A549 (cell line): ENCODE data around the gene TCEAL9. TPM values are rescaled to one million over a fixed set of nuclear protein-coding genes. Genes with fewer than 3 reads are reported as not detected.

Experiments
- ATAC-seq, 2 experiments: fragments of 200-7000 bp in 1 of 2; fragments of >200 bp in 1 of 2; cut with Nextera tagmentation in 1 of 2; cut with Tn5 transposase in 1 of 2; 3 replicates each; pipeline versions ENCODE4 v1.8.0 to v1.9.1; 2018 to 2020; ENCODE audit warnings: mild to moderate bottlenecking in 1 of 2, moderate library complexity in 1 of 2
- CTCF ChIA-PET: fragments of 300-600 bp; sonication (Branson Sonifier 250); formaldehyde crosslinking; extraction: SDS; loops from one replicate; lab custom pipeline; 2021; ENCODE audit warnings: antibody characterized with exemption, inconsistent platforms; lab: Yijun Ruan, JAX
- POLR2A ChIA-PET: fragments of 350-600 bp; formaldehyde crosslinking; extraction: SDS; loops from one replicate; lab custom pipeline; 2021; ENCODE audit warnings: antibody characterized with exemption, inconsistent platforms; lab: Yijun Ruan, JAX
- DNase-seq, 2 experiments: peaks; one replicate each; pipeline versions ENCODE4 v3.0.0 to v3.0.0-alpha.2; 2011 to 2016; ENCODE audit warnings: low read depth in 1 of 2, low spot score in 1 of 2
- FAIRE-seq: peaks from 2 replicates; lab custom pipeline; 2011; peaks lifted over from hg19 to GRCh38; lab: Jason Lieb, UNC
- H3K27ac ChIP-seq, 2 experiments: fragments of >200 bp; sonication (Bioruptor Twin); formaldehyde crosslinking; 3 replicates each; pipeline ENCODE4 v1.5.1; 2016 to 2017
- H3K4me1 ChIP-seq: fragments of >200 bp; sonication (Bioruptor Twin); formaldehyde crosslinking; 3 replicates; pipeline ENCODE4 v1.6.1; 2016
- H3K4me2 ChIP-seq: fragments of >200 bp; sonication (Bioruptor Twin); formaldehyde crosslinking; 3 replicates; pipeline ENCODE4 v1.6.1; 2016
- H3K4me3 ChIP-seq: fragments of >200 bp; sonication (Bioruptor Twin); formaldehyde crosslinking; 3 replicates; pipeline ENCODE4 v1.5.1; 2016
- H3K9me3 ChIP-seq: fragments of >200 bp; sonication (Bioruptor Twin); formaldehyde crosslinking; 3 replicates; pipeline ENCODE4 v1.6.1; 2016
- BHLHE40 ChIP-seq: IDR thresholded peaks from 2 replicates; pipeline ENCODE4 v1.6.1; 2012; ENCODE audit warnings: low read depth, low read length, inconsistent platforms
- CHD2 ChIP-seq: fragments of 150-350 bp; IDR thresholded peaks from 2 replicates; pipeline ENCODE4 v1.6.1; 2014; ENCODE audit warnings: low read length; ENCODE audit not compliant: partially characterized antibody
- CHD4 ChIP-seq: fragments of 200-600 bp; sonication (generic); IDR thresholded peaks from 2 replicates; pipeline ENCODE4 v1.6.1; 2016; ENCODE audit warnings: antibody characterized with exemption, mild to moderate bottlenecking, borderline replicate concordance
- EHMT2 ChIP-seq: fragments of 200-600 bp; sonication (generic); IDR thresholded peaks from 2 replicates; pipeline ENCODE4 v1.6.1; 2016; ENCODE audit warnings: antibody characterized with exemption, low read depth, mild to moderate bottlenecking, moderate library complexity
- ELK1 ChIP-seq: fragments of 150-350 bp; IDR thresholded peaks from 2 replicates; pipeline ENCODE4 v1.6.1; 2014; ENCODE audit warnings: low read depth, mild to moderate bottlenecking, low read length
- EP300 ChIP-seq, 2 experiments: fragments of >200 bp; sonication (Bioruptor Twin); formaldehyde crosslinking; IDR thresholded peaks; 2 replicates in 1 of 2; 3 replicates in 1 of 2; pipeline ENCODE4 v1.6.1; 2016 to 2017
- FOSB ChIP-seq: fragments of 250-450 bp; sonication (Bioruptor Pico); IDR thresholded peaks from 2 replicates; pipeline ENCODE4 v1.5.0; 2020; ENCODE audit warnings: mild to moderate bottlenecking, moderate library complexity
- HOXA7 ChIP-seq: fragments of 250-450 bp; sonication (Bioruptor Pico); IDR thresholded peaks from 2 replicates; pipeline ENCODE4 v1.5.0; 2020; ENCODE audit warnings: mild to moderate bottlenecking, moderate library complexity
- JUN ChIP-seq, 2 experiments: fragments of >200 bp; sonication (Bioruptor Twin); formaldehyde crosslinking; IDR thresholded peaks; 2 replicates in 1 of 2; 3 replicates in 1 of 2; pipeline ENCODE4 v1.6.1; 2016 to 2017
- KDM1A ChIP-seq: fragments of 200-600 bp; sonication (generic); IDR thresholded peaks from 2 replicates; pipeline ENCODE4 v1.6.1; 2016; ENCODE audit warnings: low read depth, mild to moderate bottlenecking
- KDM5A ChIP-seq: fragments of 200-600 bp; sonication (generic); IDR thresholded peaks from 2 replicates; pipeline ENCODE4 v1.6.1; 2016; ENCODE audit warnings: antibody characterized with exemption, mild to moderate bottlenecking
- NFE2L2 ChIP-seq: fragments of 150-350 bp; conservative IDR thresholded peaks from 2 replicates; pipeline ENCODE4 v1.6.1; 2014; ENCODE audit warnings: low read length
- NPAS2 ChIP-seq: fragments of 250-450 bp; sonication (Bioruptor Pico); IDR thresholded peaks from 2 replicates; pipeline ENCODE4 v1.8.0; 2022; ENCODE audit warnings: mild to moderate bottlenecking, moderate library complexity, borderline replicate concordance
- PBX3 ChIP-seq: IDR thresholded peaks from 2 replicates; pipeline ENCODE4 v1.6.1; 2012
- POLR2A ChIP-seq: IDR thresholded peaks from 2 replicates; pipeline ENCODE4 v1.6.1; 2012; ENCODE audit warnings: mild to moderate bottlenecking, low read length
- POLR2AphosphoS2 ChIP-seq: conservative IDR thresholded peaks from 2 replicates; pipeline ENCODE4 v1.6.1; 2012; ENCODE audit warnings: low read length, improper control_type of control experiment, inconsistent platforms
- RARB ChIP-seq: fragments of 250-450 bp; sonication (Bioruptor Pico); IDR thresholded peaks from 2 replicates; pipeline ENCODE4 v1.8.0; 2021; ENCODE audit warnings: mild to moderate bottlenecking, moderate library complexity
- RCOR1 ChIP-seq: fragments of 150-350 bp; IDR thresholded peaks from 2 replicates; pipeline ENCODE4 v1.6.1; 2014; ENCODE audit warnings: antibody characterized with exemption, low read length, low read depth
- REST ChIP-seq: fragments of 200-600 bp; sonication (generic); IDR thresholded peaks from 2 replicates; pipeline ENCODE4 v1.6.1; 2016; ENCODE audit warnings: antibody characterized with exemption, mild to moderate bottlenecking, moderate library complexity
- RNF2 ChIP-seq: fragments of 200-600 bp; sonication (generic); IDR thresholded peaks from 2 replicates; pipeline ENCODE4 v1.6.1; 2016; ENCODE audit warnings: low read depth, mild to moderate bottlenecking, antibody characterized with exemption, moderate library complexity, borderline replicate concordance
- TFCP2L1 ChIP-seq: fragments of 250-450 bp; sonication (Bioruptor Pico); IDR thresholded peaks from 2 replicates; pipeline ENCODE4 v1.5.0; 2021; ENCODE audit warnings: mild to moderate bottlenecking
- TP53 ChIP-seq: fragments of 250-450 bp; sonication (Bioruptor Pico); IDR thresholded peaks from 2 replicates; pipeline ENCODE4 v1.5.0; 2021; ENCODE audit warnings: mild to moderate bottlenecking, moderate library complexity
- ZC3H11A ChIP-seq: fragments of 450-650 bp; IDR thresholded peaks from 2 replicates; pipeline ENCODE4 v1.6.1; 2014; ENCODE audit warnings: antibody characterized with exemption, mild to moderate bottlenecking
- ZFP36 ChIP-seq: fragments of 450-650 bp; IDR thresholded peaks from 2 replicates; pipeline ENCODE4 v1.6.1; 2014; ENCODE audit warnings: borderline replicate concordance; ENCODE audit not compliant: partially characterized antibody
- WGBS: methylation state at CpG from one replicate; pipeline ENCODE4 v1.1.6; 2017; ENCODE audit errors: missing lambda C conversion rate; 5-methylcytosine and 5-hydroxymethylcytosine counted together
- polyA plus RNA-seq, 4 experiments: library from polyadenylated mRNA; depleted of rRNA in 3 of 4; stranded (reverse); fragments of >200 nt; fragmentation: RNase III in 1 of 4; extraction: RNeasy Plus Mini Kit Qiagen cat#74134 plus additional on column Dnase treatment in 1 of 4; gene quantifications; 2 replicates in 3 of 4; 3 replicates in 1 of 4; pipeline ENCODE4 v1.2.3, GENCODE V29; 2011 to 2017
- TF ChIP-seq, protein P1 (sequence below): fragments of >200 bp; sonication (Bioruptor Twin); formaldehyde crosslinking; IDR thresholded peaks from 2 replicates; pipeline ENCODE4 v1.6.1; 2016
- TF ChIP-seq, protein P2 (sequence below): fragments of 250-450 bp; sonication (Bioruptor Pico); IDR thresholded peaks from 2 replicates; pipeline ENCODE4 v1.5.0; 2021; ENCODE audit warnings: mild to moderate bottlenecking, moderate library complexity, borderline replicate concordance
- TF ChIP-seq, protein P3 (sequence below): fragments of >200 bp; sonication (Bioruptor Twin); formaldehyde crosslinking; IDR thresholded peaks from 3 replicates; pipeline ENCODE4 v1.6.1; 2016

TCEAL9 gene
- polyA plus RNA-seq, 2 of the 4 experiments (the other 2 are of a cell fraction), result 83.7 to 153 TPM

DNA sequence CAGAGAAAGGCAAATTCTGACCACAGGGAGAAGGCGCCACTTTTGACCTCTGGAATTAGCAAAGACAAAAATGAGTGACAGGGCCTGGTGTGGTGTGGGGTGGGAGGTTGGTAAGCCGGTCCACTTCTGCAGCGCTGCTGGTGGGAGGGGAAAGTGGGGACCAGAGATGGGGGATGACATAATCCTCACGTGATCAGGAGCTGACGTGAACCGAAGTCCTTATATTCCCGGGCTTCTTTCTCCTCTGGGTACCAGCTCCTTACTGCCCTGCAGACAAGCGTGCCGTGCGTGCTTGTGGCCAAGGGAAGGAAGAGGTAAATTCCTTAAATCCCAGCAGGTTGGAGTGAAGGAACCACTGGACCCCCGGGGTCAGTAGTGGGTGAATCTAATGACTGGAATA is 26.3 kb upstream of the TCEAL9 start, which contains the start of gene TCEAL7:
TSS of gene TCEAL7 (plus strand) at position 249 of the 400 bp plus-strand sequence. CDS start 1,165 bp downstream, outside the sequence.
- FAIRE-seq (no peak), ATAC-seq (no peak), DNase-seq (no peak)
- H3K9me3 ChIP-seq, result no peaks in the 10 kb centered on the region
- ChIA-PET POLR2A (no interaction called here), CTCF (interaction anchor here (1.9 kb wide), 1 partner anchor 9 kb away, joined by 7 read pairs; no protein-coding TSS in a partner anchor)
- no peak within 1 kb of the TSS for H3K27ac ChIP-seq
- H3K4me1 ChIP-seq, result no peaks in the 10 kb centered on the region
- WGBS, result 80% methylated on average over 11 of the region's 11 CpGs
- H3K4me2 ChIP-seq, result no peak within 1 kb of the TSS
- TF ChIP-seq, protein P1, sequence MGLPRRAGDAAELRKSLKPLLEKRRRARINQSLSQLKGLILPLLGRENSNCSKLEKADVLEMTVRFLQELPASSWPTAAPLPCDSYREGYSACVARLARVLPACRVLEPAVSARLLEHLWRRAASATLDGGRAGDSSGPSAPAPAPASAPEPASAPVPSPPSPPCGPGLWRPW, result no peak
- TF ChIP-seq FOSB (CRISPR knock-in tag) (no peak), KDM1A (no peak), RCOR1 (no peak), RARB (no peak), REST (no peak), EHMT2 (no peak), NPAS2 (CRISPR knock-in tag) (no peak), TP53 (CRISPR knock-in tag) (no peak), CHD4 (no peak), KDM5A (no peak), ZC3H11A (no peak), CHD2 (no peak), ELK1 (no peak), POLR2A (no peak)
- TF ChIP-seq, protein P2, sequence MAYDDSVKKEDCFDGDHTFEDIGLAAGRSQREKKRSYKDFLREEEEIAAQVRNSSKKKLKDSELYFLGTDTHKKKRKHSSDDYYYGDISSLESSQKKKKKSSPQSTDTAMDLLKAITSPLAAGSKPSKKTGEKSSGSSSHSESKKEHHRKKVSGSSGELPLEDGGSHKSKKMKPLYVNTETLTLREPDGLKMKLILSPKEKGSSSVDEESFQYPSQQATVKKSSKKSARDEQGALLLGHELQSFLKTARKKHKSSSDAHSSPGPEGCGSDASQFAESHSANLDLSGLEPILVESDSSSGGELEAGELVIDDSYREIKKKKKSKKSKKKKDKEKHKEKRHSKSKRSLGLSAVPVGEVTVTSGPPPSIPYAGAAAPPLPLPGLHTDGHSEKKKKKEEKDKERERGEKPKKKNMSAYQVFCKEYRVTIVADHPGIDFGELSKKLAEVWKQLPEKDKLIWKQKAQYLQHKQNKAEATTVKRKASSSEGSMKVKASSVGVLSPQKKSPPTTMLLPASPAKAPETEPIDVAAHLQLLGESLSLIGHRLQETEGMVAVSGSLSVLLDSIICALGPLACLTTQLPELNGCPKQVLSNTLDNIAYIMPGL, result no peak
- TF ChIP-seq, protein P3, sequence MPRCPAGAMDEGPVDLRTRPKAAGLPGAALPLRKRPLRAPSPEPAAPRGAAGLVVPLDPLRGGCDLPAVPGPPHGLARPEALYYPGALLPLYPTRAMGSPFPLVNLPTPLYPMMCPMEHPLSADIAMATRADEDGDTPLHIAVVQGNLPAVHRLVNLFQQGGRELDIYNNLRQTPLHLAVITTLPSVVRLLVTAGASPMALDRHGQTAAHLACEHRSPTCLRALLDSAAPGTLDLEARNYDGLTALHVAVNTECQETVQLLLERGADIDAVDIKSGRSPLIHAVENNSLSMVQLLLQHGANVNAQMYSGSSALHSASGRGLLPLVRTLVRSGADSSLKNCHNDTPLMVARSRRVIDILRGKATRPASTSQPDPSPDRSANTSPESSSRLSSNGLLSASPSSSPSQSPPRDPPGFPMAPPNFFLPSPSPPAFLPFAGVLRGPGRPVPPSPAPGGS, result no peak
- no peak within 1 kb of the TSS for H3K4me3 ChIP-seq

- H3K27ac ChIP-seq, result no peak overlapping the region
- CTCF ChIA-PET, result interaction anchor here (1.9 kb wide), 1 partner anchor 10 kb away, joined by 7 read pairs; no protein-coding TSS in a partner anchor
- no peaks in the 10 kb centered on the region for H3K4me1 ChIP-seq
- no peaks in the 10 kb centered on the region for H3K9me3 ChIP-seq
- 82% methylated on average over 21 of the region's 21 CpGs for WGBS
- POLR2A ChIA-PET, result no interaction called here
- ATAC-seq (no peak), FAIRE-seq (no peak), DNase-seq (no peak)
- H3K4me3 ChIP-seq, result no peak overlapping the region
- H3K4me2 ChIP-seq, result no peak overlapping the region
- no peak for TF ChIP-seq CHD4
- no peak for TF ChIP-seq NFE2L2
- no peak for TF ChIP-seq POLR2AphosphoS2
- no peak for TF ChIP-seq BHLHE40
- TF ChIP-seq ZFP36, result no peak
- TF ChIP-seq TFCP2L1 (CRISPR knock-in tag), result no peak
- TF ChIP-seq PBX3, result no peak
- TF ChIP-seq HOXA7 (CRISPR knock-in tag), result no peak
- TF ChIP-seq EP300 (IDR thresholded peaks at IDR 0.05), result no peak
- TF ChIP-seq ZC3H11A, result no peak
- no peak for TF ChIP-seq RNF2
- TF ChIP-seq JUN (IDR thresholded peaks at IDR 0.05), result no peak
- no peak for TF ChIP-seq ELK1
Measured at GRCh38 chrX:103330681-103331288, 25.5 kb upstream of the TCEAL9 start.
